Measurements from ENCODE around the gene SDF4.

The SDF4 gene

DNA sequence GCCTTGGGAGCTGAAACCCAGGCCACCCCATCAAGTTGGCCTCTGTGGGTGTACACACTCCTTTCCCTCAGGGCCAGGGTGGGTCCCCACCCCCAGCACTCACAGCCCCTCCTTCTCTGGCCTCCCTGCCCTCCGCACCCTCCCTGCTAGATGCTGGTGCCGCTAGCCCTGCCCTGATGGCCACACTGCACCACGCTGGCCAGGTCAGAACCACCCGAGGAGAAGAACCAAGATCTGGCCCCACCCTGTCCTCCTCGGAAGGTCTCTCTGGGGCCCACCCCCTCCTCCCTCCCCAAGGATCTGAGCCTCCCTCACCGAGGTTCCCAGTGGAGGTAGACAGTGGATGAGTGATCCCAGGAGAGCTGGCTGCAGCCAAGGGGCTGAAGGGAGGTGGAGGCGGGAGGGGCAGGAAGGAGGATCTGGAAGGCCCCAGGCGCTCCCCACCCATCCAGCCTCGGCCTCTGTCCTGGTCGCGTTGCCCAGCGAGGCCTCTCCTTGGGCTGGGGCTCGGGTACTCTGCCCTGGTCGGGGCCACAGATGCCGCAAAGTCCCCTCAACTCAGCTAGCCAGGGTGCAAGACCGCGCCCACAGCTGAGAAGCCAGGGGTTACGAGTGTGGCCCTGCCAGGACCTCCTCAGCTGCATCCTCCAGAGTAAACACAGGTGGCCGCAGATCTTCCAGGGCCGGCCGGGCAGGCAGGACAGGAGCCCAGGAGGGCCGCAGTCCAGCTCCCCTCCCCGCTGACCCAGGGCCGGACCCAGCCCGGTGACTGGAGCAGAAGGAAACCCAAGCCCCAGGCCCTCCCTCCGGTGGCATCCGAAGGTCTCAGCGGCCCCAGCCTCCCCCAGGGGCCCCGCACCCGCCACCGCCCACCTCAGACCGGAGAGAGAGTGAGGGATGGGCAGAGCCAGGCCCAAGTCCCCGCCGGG, 5.4 kb upstream of the SDF4 start:
- no peak overlapping the region for H3K27ac ChIP-seq
- TF ChIP-seq ZFX (IDR thresholded peaks at IDR 0.05; ENCODE audit: borderline replicate concordance), result no peak

GRCh38 chr1:1236176-1236763, 4.5 kb upstream of the SDF4 start:
- no peak overlapping the region for H3K27ac ChIP-seq

DNA sequence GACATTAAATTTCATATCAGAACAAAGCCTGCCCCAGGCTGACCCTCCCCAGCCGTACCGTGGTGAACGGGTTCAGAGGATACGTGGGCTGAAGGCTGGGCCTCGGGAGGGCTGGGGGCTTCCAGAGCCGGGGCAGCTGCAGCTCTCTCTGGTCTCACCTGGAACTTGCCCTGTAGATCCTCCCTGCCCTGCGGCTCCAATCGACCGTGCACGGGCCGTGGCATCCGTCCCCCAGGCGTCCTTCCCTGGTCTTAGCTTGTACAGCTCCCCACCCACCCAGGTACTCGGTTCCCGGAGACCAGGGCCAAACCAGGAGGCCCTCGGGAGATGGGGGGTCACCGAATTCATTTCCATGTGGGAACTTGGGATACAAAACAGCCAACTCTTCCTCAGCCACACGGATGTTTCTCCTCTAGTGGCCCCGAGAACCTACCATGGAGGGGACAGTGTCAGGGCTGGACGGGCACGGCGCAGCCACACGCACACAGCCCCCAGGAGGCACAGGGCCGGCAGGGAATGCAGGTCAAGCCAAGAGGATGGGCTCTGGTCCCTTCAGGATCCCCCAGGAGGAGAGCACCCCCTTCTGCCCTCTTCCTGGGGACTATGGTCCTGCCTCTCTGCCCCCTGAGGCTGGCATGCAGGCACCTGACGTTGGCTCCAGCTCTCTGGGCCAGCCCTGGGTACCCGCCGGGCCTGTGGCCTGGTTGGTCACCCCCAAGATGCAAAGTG, 3.4 kb upstream of the SDF4 start:
- TF ChIP-seq ZFX (IDR thresholded peaks at IDR 0.05; ENCODE audit: borderline replicate concordance), result no peak
- no peak overlapping the region for H3K27ac ChIP-seq

More at GRCh38 chr1:1236176-1236763, 4.5 kb upstream of the SDF4 start:
- TF ChIP-seq CTCF (IDR thresholded peaks at IDR 0.05) (no peak), ZFX (IDR thresholded peaks at IDR 0.05; ENCODE audit: borderline replicate concordance) (no peak)

DNA sequence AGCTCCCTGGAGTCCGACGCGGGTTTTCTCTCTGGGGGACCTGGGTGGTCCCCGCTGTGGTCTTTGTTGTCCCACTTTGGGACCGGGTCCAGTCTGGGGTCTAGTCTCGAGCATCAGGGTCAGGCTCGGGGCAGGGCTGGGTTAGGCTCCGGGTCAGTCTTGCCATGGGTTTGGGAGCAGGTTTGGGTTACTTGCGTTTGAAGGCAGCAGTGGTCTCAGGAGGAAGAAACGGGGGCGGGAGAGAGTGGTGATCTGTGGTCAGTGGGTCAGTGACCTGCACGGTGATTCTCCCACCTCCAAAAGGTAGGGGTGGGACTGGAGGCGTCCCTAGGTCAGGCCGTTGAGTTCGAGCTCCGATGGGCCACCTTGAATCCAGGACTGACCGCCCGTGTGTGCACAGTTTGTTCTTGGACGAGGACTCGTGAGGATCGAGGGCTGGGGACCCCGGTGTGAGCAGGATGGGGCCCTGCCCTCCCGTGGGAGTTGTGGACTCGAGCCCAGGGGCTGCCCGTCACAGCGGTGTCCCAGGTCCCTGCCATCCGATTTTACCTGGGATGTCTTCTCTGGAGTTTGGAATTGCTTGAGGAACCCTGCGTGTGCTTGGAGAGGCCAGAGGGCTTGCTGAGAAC, 2.5 kb upstream of the SDF4 start:
- H3K27ac ChIP-seq, result no peak overlapping the region
- TF ChIP-seq CTCF (IDR thresholded peaks at IDR 0.05) (no peak), ZFX (IDR thresholded peaks at IDR 0.05; ENCODE audit: borderline replicate concordance) (no peak)

- TF ChIP-seq CTCF (IDR thresholded peaks at IDR 0.05), result no peak
- no peak for TF ChIP-seq ZFX (IDR thresholded peaks at IDR 0.05; ENCODE audit: borderline replicate concordance)
- no peak overlapping the region for H3K27ac ChIP-seq
Measured at GRCh38 chr1:1233567-1233892, 1.7 kb upstream of the SDF4 start.

DNA sequence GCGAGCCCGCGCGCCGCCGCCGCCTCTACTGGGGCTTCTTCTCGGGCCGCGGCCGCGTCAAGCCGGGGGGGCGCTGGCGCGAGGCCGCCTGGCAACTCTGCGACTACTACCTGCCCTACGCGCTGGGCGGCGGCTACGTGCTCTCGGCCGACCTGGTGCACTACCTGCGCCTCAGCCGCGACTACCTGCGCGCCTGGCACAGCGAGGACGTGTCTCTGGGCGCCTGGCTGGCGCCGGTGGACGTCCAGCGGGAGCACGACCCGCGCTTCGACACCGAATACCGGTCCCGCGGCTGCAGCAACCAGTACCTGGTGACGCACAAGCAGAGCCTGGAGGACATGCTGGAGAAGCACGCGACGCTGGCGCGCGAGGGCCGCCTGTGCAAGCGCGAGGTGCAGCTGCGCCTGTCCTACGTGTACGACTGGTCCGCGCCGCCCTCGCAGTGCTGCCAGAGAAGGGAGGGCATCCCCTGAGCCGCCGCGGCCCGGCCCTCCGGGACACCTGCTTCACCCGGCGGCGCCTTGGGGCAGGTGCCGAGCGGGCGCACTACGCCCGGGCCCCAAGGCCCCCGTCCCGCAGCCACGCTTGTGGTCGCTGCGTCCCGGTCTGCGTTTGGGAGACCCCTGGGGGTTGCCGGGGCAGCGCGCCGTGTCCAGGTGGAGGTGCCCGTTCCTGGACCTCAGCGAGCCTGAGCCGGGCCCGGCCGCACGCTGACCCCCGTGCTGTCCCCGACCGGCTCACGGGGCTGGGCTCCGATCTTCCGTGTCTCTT, 1.2 kb upstream of the SDF4 start:
- TF ChIP-seq CTCF (IDR thresholded peaks at IDR 0.05) (no peak), ZFX (IDR thresholded peaks at IDR 0.05; ENCODE audit: borderline replicate concordance) (no peak)
- H3K27ac ChIP-seq, result peak overlapping the region; percentile 84

DNA sequence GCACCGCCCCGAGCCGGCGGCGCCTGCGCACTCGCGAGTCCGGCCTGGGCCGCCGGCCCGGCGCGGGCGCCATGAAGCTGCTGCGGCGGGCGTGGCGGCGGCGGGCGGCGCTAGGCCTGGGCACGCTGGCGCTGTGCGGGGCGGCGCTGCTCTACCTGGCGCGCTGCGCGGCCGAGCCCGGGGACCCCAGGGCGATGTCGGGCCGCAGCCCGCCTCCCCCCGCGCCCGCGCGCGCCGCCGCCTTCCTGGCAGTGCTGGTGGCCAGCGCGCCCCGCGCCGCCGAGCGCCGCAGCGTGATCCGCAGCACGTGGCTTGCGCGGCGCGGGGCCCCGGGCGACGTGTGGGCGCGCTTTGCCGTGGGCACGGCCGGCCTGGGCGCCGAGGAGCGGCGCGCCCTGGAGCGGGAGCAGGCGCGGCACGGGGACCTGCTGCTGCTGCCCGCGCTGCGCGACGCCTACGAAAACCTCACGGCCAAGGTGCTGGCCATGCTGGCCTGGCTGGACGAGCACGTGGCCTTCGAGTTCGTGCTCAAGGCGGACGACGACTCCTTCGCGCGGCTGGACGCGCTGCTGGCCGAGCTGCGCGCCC, 501 bp upstream of the SDF4 start, which contains the start of gene B3GALT6:
TSS of gene B3GALT6 (plus strand) at position 30 of the 588 bp plus-strand sequence. CDS start at position 72, 42 bp downstream.
- H3K27ac ChIP-seq, result peak within 1 kb of the TSS; percentile 84
- TF ChIP-seq ZFX (IDR thresholded peaks at IDR 0.05; ENCODE audit: borderline replicate concordance), result no peak
- TF ChIP-seq CTCF (IDR thresholded peaks at IDR 0.05), result no peak

All from 22Rv1 (cell line).